MV-4-11 (cell line): ENCODE measurements around the gene MORF4L2.

Experiments
- DNase-seq: peaks from one replicate; lab custom pipeline; 2025; lab: John Stamatoyannopoulos, UW

The MORF4L2 gene

GRCh38 chrX:103686199-103687072 is at the start of gene MORF4L2:
Gene MORF4L2, minus strand, starts transcription at chrX:103686699. Its CDS starts 9,672 bp downstream, at chrX:103677027.
- peak; percentile 98 for DNase-seq

GRCh38 chrX:103734125-103734760 is 47.7 kb upstream of the MORF4L2 start:
- DNase-seq: no peak

GRCh38 chrX:103733017-103733416 is 46.5 kb upstream of the MORF4L2 start:
- DNase-seq: no peak

GRCh38 chrX:103730796-103731493 is 44.4 kb upstream of the MORF4L2 start:
- DNase-seq: no peak

- DNase-seq: peak; percentile 21
These were observed 43.8 kb upstream of the MORF4L2 start for GRCh38 chrX:103730147-103730795.

GRCh38 chrX:103729015-103729414 is 42.5 kb upstream of the MORF4L2 start:
- DNase-seq: no peak

- no peak for DNase-seq
These were observed 40.6 kb upstream of the MORF4L2 start for GRCh38 chrX:103727115-103727514.

- no peak for DNase-seq
These were observed 40.0 kb upstream of the MORF4L2 start for GRCh38 chrX:103726477-103726876.

- no peak for DNase-seq
These were observed 36.0 kb upstream of the MORF4L2 start for GRCh38 chrX:103722505-103722904.

- no peak for DNase-seq
These were observed 31.6 kb upstream of the MORF4L2 start for GRCh38 chrX:103718120-103718519.

- DNase-seq: no peak
These were observed 30.5 kb upstream of the MORF4L2 start for GRCh38 chrX:103716962-103717361.

- no peak for DNase-seq
These were observed 24.1 kb upstream of the MORF4L2 start, which contains the start of gene TMEM31 for GRCh38 chrX:103710609-103711008. Gene TMEM31, plus strand, starts transcription at chrX:103710909. Its CDS starts 1,350 bp downstream, at chrX:103712259.

- DNase-seq: no peak
These were observed 18.4 kb upstream of the MORF4L2 start for GRCh38 chrX:103704863-103705262.

GRCh38 chrX:103699243-103699642 is 12.7 kb upstream of the MORF4L2 start:
- no peak for DNase-seq

- no peak for DNase-seq
These were observed 11.2 kb upstream of the MORF4L2 start for GRCh38 chrX:103697687-103698086.

- DNase-seq: no peak
These were observed 4.6 kb upstream of the MORF4L2 start for GRCh38 chrX:103691059-103691458.

- peak; percentile 8 for DNase-seq
These were observed 2.4 kb upstream of the MORF4L2 start for GRCh38 chrX:103688946-103689345.

GRCh38 chrX:103687696-103688201 is 1.2 kb upstream of the MORF4L2 start:
- peak; percentile 57 for DNase-seq

- DNase-seq: no peak
These were observed 685 bp upstream of the MORF4L2 start for GRCh38 chrX:103687073-103687695.

- DNase-seq: no peak
These were observed 1.1 kb downstream of the MORF4L2 start for GRCh38 chrX:103685396-103685795.

- no peak for DNase-seq
These were observed 5.1 kb downstream of the MORF4L2 start for GRCh38 chrX:103681443-103681842.
